Spleen (tissue), 11 donors: ENCODE data around the gene LCP1. TPM values are rescaled to one million over a fixed set of nuclear protein-coding genes. Genes with fewer than 3 reads are reported as not detected.

Experiments
- DNase-seq: peaks from one replicate; pipeline ENCODE4 v3.0.0-alpha.2; 2020
- H3K27ac ChIP-seq, 8 donors: fragments of 200-600 bp; sonication (generic) in 7 of 8; 1 replicate in 4 of 8; 2 replicates in 4 of 8; pipeline versions ENCODE4 v1.5.0 to v1.8.0; 2016 to 2021; ENCODE audit warnings: inconsistent platforms in 4 of 8, mild to moderate bottlenecking in 4 of 8, moderate library complexity in 1 of 8
- H3K27me3 ChIP-seq, 7 donors: fragments of 200-600 bp; sonication (generic) in 6 of 7; replicated peaks in 1 of 7; 1 replicate in 4 of 7; 2 replicates in 3 of 7; pipeline versions ENCODE4 v1.5.0 to v1.8.0; 2016 to 2021; ENCODE audit warnings: inconsistent platforms in 3 of 7, mild to moderate bottlenecking in 1 of 7
- H3K36me3 ChIP-seq, 6 donors: fragments of 200-600 bp; sonication (generic) in 5 of 6; 1 replicate in 4 of 6; 2 replicates in 2 of 6; pipeline versions ENCODE4 v1.5.0 to v1.8.0; 2016 to 2021; ENCODE audit warnings: inconsistent platforms in 2 of 6
- H3K4me1 ChIP-seq, 6 donors: fragments of 200-600 bp; sonication (generic) in 5 of 6; 1 replicate in 3 of 6; 2 replicates in 3 of 6; pipeline versions ENCODE4 v1.5.0 to v1.8.0; 2016 to 2021; ENCODE audit warnings: inconsistent platforms in 3 of 6
- H3K4me3 ChIP-seq, 8 donors: fragments of 200-600 bp; sonication (generic) in 7 of 8; 1 replicate in 4 of 8; 2 replicates in 4 of 8; pipeline versions ENCODE4 v1.5.0 to v1.8.0; 2016 to 2021; ENCODE audit warnings: inconsistent platforms in 4 of 8, mild to moderate bottlenecking in 4 of 8, moderate library complexity in 2 of 8
- H3K9me3 ChIP-seq, 8 donors: fragments of 200-600 bp; sonication (generic) in 7 of 8; 1 replicate in 4 of 8; 2 replicates in 4 of 8; pipeline versions ENCODE4 v1.5.0 to v1.8.0; 2016 to 2021; ENCODE audit warnings: inconsistent platforms in 4 of 8
- POLR2A ChIP-seq, 3 donors: fragments of 450-650 bp; IDR thresholded peaks; one replicate each; pipeline ENCODE4 v1.5.1; 2017; ENCODE audit warnings: antibody characterized with exemption in 3 of 3, mild to moderate bottlenecking in 1 of 3
- POLR2AphosphoS5 ChIP-seq, 3 donors: sonication (generic); formaldehyde crosslinking; IDR thresholded peaks; one replicate each; pipeline ENCODE4 v1.5.1; 2017; ENCODE audit warnings: antibody characterized with exemption in 3 of 3
- WGBS, 5 donors: extraction: QIAGEN DNeasy Blood & Tissue Kit in 3 of 5; methylation state at CpG; one replicate each; pipeline versions ENCODE4 v1.1.5 to v1.1.7; 2013 to 2018; 5-methylcytosine and 5-hydroxymethylcytosine counted together
- intact Hi-C: fragments of 100-400 bp; cut with DNase I; formaldehyde crosslinking; loops from one replicate; pipeline ENCODE4 v1.15.0; 2023; ENCODE audit warnings: low total_unique reads
- polyA plus RNA-seq, 3 donors: library from polyadenylated mRNA; stranded (reverse); fragments of 200-250 nt; gene quantifications; one replicate each; pipeline ENCODE4 v1.2.1, GENCODE V29; 2013
- total RNA-seq, 7 donors: library from RNA; depleted of rRNA in 3 of 7; stranded (reverse); fragments of >200 nt in 3 of 7; fragmentation: NEBNext Ultra II Directional in 4 of 7; extraction: Animal tissue kit (Norgen Biotek cat#: 25700) in 4 of 7; gene quantifications; one replicate each; pipeline versions ENCODE4 v1.1.0 to v1.2.1, GENCODE V29; 2016 to 2021
- TF ChIP-seq, protein P1 (sequence below), 11 experiments: fragments of 200-600 bp in 7 of 11; fragments of 450-650 bp in 4 of 11; sonication (generic) in 4 of 11; IDR thresholded peaks in 8 of 11; conservative IDR thresholded peaks in 3 of 11; 1 replicate in 7 of 11; 2 replicates in 4 of 11; pipeline versions ENCODE4 v1.4.0 to v1.8.0; 2016 to 2021; ENCODE audit warnings: antibody characterized with exemption in 11 of 11, inconsistent platforms in 4 of 11, mild to moderate bottlenecking in 1 of 11
- donor health status: healthy with polysubstance abuse.
- donor health status: DM: no; HTN: no; CAD: no; lungs with moderate emphysema.
- donor health status: DM: no; HTN: no; CAD: no.
- donor health status: Bipolar disorder and iron deficiency.
- donor health status: healthy.
- donor health status: DM: no; HTN: no; CAD: no.
- donor health status: DM: yes; HTN: yes; CAD: no.

The LCP1 gene
- total and polyA plus RNA-seq, 10 donors: 155 to 968 (median 572) TPM

DNA sequence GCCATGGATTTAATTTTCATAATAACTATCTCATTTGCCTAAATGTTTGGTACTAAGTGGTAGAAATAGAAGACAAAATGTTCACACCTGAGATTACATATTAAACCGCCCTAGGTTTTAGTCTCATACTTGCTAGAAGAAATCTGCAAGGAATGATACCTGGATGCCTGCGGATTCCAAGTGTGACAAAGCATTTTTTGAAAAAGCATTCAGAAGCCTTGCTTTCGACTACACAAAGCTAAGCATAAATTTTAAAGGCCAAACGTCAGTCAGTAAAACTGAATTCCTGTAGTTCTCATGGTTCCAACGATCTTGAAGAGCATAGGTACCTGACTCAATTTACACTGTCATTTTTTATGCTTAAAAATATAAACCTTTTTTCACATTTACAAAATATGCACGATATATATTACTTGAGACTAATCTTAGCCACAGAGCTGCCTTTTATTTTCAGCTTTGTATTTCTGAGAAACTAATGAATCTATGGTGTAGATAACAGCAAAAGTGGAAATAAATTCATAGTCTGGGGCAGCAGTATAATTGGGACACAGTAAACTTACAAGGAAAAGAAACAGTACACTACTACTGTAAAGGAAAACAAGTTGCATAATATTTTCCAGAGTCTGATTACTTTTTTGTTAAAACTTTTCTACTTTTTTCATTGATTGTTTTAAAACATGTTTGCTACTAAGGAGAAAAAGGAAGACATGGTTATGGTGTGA lies 28.5 kb upstream of the LCP1 start:
- peaks cover 0 to 30% (median 0%) of the 10 kb centered on the region in 7 donors for H3K27me3 ChIP-seq
- no peaks in the 10 kb centered on the region for H3K36me3 ChIP-seq
- TF ChIP-seq POLR2A (IDR thresholded peaks at IDR 0.05) (no peak), POLR2AphosphoS5 (IDR thresholded peaks at IDR 0.05) (no peak)
- TF ChIP-seq, protein P1, sequence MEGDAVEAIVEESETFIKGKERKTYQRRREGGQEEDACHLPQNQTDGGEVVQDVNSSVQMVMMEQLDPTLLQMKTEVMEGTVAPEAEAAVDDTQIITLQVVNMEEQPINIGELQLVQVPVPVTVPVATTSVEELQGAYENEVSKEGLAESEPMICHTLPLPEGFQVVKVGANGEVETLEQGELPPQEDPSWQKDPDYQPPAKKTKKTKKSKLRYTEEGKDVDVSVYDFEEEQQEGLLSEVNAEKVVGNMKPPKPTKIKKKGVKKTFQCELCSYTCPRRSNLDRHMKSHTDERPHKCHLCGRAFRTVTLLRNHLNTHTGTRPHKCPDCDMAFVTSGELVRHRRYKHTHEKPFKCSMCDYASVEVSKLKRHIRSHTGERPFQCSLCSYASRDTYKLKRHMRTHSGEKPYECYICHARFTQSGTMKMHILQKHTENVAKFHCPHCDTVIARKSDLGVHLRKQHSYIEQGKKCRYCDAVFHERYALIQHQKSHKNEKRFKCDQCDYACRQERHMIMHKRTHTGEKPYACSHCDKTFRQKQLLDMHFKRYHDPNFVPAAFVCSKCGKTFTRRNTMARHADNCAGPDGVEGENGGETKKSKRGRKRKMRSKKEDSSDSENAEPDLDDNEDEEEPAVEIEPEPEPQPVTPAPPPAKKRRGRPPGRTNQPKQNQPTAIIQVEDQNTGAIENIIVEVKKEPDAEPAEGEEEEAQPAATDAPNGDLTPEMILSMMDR (IDR thresholded peaks at IDR 0.05 in 8 of 11, conservative IDR thresholded peaks at IDR 0.05 in 3 of 11): no peak
- peak overlapping the region in 6 of 8 donors; percentile 43 to 71 (median 50) for H3K4me3 ChIP-seq
- DNase-seq: no peak
- peaks cover 4 to 40% (median 21%) of the 10 kb centered on the region in 6 donors for H3K4me1 ChIP-seq
- intact Hi-C loops: no loop called here
- H3K27ac ChIP-seq: peak overlapping the region in 5 of 8 donors; percentile 58 to 75 (median 67)
- 51 to 66% (median 53%) methylated on average over 6 of the region's 6 CpGs for WGBS, 5 donors
- H3K9me3 ChIP-seq: peaks cover 0 to 3% (median 0%) of the 10 kb centered on the region in 8 donors

DNA sequence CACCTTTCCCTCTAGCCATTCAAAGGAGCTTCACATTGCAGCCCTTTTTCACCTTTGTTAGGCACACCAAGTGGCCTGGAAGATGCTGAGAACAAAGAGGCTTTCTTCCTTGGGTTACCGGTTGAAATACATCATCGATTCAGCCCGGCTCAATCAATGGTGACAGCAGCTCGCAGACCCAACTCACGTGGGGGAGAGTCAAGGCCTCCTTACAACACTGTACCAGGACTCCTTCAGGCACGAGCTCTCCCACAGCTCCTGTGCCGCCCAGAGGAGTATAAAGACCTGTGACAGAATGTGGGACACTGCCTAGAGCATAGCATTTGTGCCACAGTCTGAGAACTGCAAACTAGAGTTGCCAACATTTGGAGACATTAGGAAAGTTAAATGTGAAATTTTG lies 25.9 kb upstream of the LCP1 start:
- intact Hi-C loops: no loop called here
- no peak for DNase-seq

DNA sequence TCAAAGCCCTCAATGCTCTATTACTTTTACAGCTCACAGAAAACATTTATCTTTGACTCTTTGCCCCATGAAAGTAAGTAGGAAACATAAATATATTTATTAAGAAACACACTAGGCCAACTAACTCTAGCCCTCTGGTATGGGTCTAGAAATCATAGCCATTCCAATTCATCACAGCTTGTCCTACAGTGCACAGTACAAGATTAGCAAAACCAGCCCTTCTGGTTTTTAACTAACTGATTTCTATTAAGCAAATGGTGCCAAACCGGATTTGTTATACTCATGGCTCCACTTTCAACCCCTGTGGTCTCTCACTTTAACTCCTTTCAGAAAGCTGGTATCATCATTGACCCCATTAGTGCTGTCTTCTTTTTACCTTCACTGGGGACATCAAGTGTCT lies 24.2 kb upstream of the LCP1 start:
- TF ChIP-seq, protein P1 (IDR thresholded peaks at IDR 0.05 in 8 of 11, conservative IDR thresholded peaks at IDR 0.05 in 3 of 11): no peak
- TF ChIP-seq POLR2AphosphoS5 (IDR thresholded peaks at IDR 0.05) (no peak), POLR2A (IDR thresholded peaks at IDR 0.05) (no peak)
- intact Hi-C loops: no loop called here
- Histone ChIP-seq H3K27me3 (peaks cover 0 to 19% (median 0%) of the 10 kb centered on the region in 7 donors), H3K9me3 (no peaks in the 10 kb centered on the region), H3K36me3 (no peaks in the 10 kb centered on the region), H3K27ac (no peak overlapping the region), H3K4me1 (peaks cover 9 to 52% (median 27%) of the 10 kb centered on the region in 6 donors), H3K4me3 (no peak overlapping the region)
- DNase-seq: no peak
- 81 to 97% (median 86%) methylated on average over 1 of the region's 1 CpG for WGBS, 5 donors

More for the DNA sequence above, 25.9 kb upstream of the LCP1 start:
- 72 to 86% (median 83%) methylated on average over 7 of the region's 7 CpGs for WGBS, 5 donors
- no peak for TF ChIP-seq POLR2A (IDR thresholded peaks at IDR 0.05)
- no peak for TF ChIP-seq POLR2AphosphoS5 (IDR thresholded peaks at IDR 0.05)
- TF ChIP-seq, protein P1 (IDR thresholded peaks at IDR 0.05 in 8 of 11, conservative IDR thresholded peaks at IDR 0.05 in 3 of 11): no peak
- no peaks in the 10 kb centered on the region for H3K36me3 ChIP-seq
- H3K9me3 ChIP-seq: no peaks in the 10 kb centered on the region
- H3K27ac ChIP-seq: no peak overlapping the region
- H3K4me1 ChIP-seq: peaks cover 4 to 49% (median 27%) of the 10 kb centered on the region in 6 donors
- no peak overlapping the region for H3K4me3 ChIP-seq
- H3K27me3 ChIP-seq: peaks cover 0 to 32% (median 0%) of the 10 kb centered on the region in 7 donors

DNA sequence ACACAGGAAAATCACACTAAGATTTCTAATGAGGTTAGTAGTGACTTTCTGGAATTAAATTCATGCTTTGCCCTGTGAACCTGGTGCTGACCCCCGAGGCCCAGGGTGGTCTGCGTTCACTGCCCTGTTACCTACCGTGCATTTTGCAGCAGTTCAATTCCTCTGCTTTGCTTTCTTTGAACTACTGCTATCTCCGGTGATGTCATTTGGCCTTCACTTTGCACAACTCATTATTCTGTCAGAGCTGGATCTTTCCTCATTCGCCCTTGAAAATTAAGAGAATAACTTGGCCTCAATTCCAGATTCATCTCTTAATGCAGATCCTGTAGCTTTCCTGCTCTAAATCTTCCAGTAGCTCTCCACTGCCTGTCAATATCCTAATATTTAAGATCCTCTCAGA lies 21.0 kb upstream of the LCP1 start:
- no peak for DNase-seq
- no peak overlapping the region for H3K27ac ChIP-seq
- intact Hi-C loops: no loop called here
- no peaks in the 10 kb centered on the region for H3K9me3 ChIP-seq
- WGBS, 5 donors: 61 to 72% (median 67%) methylated on average over 5 of the region's 5 CpGs
- no peaks in the 10 kb centered on the region for H3K36me3 ChIP-seq
- no peak overlapping the region for H3K4me3 ChIP-seq
- TF ChIP-seq, protein P1 (IDR thresholded peaks at IDR 0.05 in 8 of 11, conservative IDR thresholded peaks at IDR 0.05 in 3 of 11): no peak
- TF ChIP-seq POLR2AphosphoS5 (IDR thresholded peaks at IDR 0.05): no peak
- no peak for TF ChIP-seq POLR2A (IDR thresholded peaks at IDR 0.05)
- peaks cover 7 to 48% (median 26%) of the 10 kb centered on the region in 6 donors for H3K4me1 ChIP-seq
- peaks cover 0 to 5% (median 0%) of the 10 kb centered on the region in 7 donors for H3K27me3 ChIP-seq
